ENCODE data around the gene FAT1. TPM values are rescaled to one million over a fixed set of nuclear protein-coding genes. Genes with fewer than 3 reads are reported as not detected.

Gene FAT1
- polyA plus RNA-seq, 1 experiment, result 489 TPM

DNA sequence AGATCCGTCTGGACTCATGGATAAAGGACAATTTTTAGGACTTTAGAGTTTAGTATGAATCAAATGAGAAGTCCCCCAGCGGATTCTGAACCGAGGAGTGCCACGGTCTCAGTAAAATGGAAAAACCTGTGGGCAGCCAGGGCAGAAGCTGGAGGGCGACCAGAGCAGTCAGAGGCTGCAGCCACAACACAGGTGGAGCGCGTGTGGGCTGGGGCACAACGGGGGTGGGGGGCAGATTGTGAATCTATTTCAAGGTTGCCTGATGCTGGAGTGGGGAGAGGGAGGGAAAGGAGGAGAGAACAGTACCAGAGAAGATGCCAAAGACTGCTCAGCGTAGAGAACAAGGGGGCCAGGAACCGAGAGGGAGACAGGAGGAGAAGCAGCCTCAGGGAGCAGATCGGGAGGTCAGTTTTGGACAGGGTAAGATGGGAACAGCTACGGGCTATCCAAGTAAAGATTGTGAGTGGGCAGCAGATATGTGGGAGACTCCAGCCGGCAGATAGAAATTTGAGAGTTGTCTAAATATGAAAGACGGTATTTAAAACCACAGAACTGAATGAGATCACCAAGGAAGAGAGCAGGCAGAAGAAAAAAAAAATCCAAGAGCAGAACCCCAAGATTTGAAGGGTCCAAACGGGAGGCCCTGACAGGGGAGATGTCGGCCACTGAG, 9.5 kb downstream of the FAT1 start:
- CTCF ChIA-PET, result no interaction called here
- DNase-seq (ENCODE audit: low read depth), result no peak
- Histone ChIP-seq H3K27me3 (ENCODE audit: control insufficient read depth, insufficient read depth, low read length) (no peaks in the 10 kb centered on the region), H3K36me3 (ENCODE audit: control insufficient read depth, insufficient read depth, low read length) (no peaks in the 10 kb centered on the region), H3K4me3 (ENCODE audit: low read depth, low read length) (no peak overlapping the region)
- POLR2A ChIA-PET, result no interaction called here
- TF ChIP-seq, protein P1, sequence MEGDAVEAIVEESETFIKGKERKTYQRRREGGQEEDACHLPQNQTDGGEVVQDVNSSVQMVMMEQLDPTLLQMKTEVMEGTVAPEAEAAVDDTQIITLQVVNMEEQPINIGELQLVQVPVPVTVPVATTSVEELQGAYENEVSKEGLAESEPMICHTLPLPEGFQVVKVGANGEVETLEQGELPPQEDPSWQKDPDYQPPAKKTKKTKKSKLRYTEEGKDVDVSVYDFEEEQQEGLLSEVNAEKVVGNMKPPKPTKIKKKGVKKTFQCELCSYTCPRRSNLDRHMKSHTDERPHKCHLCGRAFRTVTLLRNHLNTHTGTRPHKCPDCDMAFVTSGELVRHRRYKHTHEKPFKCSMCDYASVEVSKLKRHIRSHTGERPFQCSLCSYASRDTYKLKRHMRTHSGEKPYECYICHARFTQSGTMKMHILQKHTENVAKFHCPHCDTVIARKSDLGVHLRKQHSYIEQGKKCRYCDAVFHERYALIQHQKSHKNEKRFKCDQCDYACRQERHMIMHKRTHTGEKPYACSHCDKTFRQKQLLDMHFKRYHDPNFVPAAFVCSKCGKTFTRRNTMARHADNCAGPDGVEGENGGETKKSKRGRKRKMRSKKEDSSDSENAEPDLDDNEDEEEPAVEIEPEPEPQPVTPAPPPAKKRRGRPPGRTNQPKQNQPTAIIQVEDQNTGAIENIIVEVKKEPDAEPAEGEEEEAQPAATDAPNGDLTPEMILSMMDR (IDR thresholded peaks at IDR 0.05; ENCODE audit: insufficient read depth, low read depth, low read length), result no peak

DNA sequence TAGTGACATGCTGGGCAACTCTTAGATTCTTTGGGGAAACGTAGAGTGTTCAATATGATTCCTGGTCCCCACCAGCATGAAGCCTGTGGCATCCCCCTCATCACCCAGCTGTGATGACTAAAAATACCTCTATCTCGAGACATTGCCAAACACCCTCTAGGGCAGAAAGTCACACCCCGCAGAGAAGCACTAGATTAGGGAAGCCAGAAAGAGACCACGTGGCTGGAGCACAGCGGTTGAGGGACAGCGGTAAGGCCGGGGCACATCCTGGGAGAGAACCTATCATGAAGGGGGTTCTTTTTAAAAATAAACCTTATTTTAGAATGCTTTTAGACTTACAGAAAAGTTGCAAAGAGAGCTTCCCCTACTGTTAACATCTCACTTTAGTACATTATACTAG, 11.0 kb downstream of the FAT1 start:
- ChIA-PET CTCF (no interaction called here), POLR2A (no interaction called here)
- no peak for DNase-seq (ENCODE audit: low read depth)
- Histone ChIP-seq H3K4me3 (ENCODE audit: low read depth, low read length) (no peak overlapping the region), H3K27me3 (ENCODE audit: control insufficient read depth, insufficient read depth, low read length) (no peaks in the 10 kb centered on the region), H3K36me3 (ENCODE audit: control insufficient read depth, insufficient read depth, low read length) (peaks cover 12% of the 10 kb centered on the region)
- TF ChIP-seq, protein P1 (IDR thresholded peaks at IDR 0.05; ENCODE audit: insufficient read depth, low read depth, low read length), result no peak

DNA sequence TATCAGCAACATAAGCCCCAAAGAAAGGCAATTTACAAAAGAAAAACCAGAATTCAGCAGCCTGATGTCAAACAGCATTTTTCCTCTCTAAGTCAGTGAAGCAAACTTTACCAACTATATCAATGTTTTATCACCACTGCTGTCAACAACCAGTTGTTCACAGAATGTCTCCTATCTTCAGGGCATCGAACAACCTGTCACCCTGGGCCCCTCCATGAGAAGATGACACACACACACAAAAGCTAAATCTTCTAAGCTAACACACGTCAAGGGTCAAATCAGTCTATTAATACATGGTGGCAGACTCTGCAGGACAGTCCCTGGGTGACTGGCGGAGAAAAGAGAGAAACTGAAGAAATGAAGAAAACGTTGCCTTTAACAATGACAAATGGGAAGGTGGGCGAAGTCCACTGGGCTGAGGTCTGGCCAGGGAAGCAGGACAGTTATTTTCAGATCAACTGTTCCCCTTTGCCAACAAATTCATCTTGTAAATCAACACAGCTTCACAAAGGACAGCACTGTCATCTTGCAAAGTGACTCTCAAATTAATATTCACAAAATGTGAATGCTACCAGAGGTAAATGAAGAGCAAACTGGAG, 13.0 kb downstream of the FAT1 start:
- Histone ChIP-seq H3K4me3 (ENCODE audit: low read depth, low read length) (no peak overlapping the region), H3K27me3 (ENCODE audit: control insufficient read depth, insufficient read depth, low read length) (no peaks in the 10 kb centered on the region), H3K36me3 (ENCODE audit: control insufficient read depth, insufficient read depth, low read length) (peaks cover 22% of the 10 kb centered on the region)
- DNase-seq (ENCODE audit: low read depth), result no peak
- TF ChIP-seq, protein P1 (IDR thresholded peaks at IDR 0.05; ENCODE audit: insufficient read depth, low read depth, low read length), result no peak
- POLR2A ChIA-PET, result no interaction called here
- CTCF ChIA-PET, result interaction anchor here (1.5 kb wide), 1 partner anchor 9 kb away, joined by 4 read pairs; no protein-coding TSS in a partner anchor

DNA sequence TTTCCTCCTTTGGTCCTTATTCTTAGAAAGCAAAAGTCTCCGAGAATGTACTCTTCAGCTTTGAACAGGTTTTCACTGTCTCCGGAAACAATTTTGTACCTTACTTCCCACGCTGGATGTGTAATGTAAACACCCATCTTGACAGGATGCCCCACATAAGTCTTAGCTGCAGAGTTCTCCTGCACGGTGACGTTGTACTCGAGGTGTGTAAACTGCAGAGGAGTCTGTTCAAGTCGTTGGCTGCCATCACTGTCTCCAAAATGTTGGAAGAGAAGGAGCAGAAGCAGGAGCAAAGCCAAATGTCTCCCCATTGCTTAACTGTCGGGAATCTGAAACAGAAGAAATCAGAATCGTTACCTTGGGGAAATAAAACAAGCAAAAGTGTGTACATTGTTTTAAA, 14.1 kb downstream of the FAT1 start:
- H3K27me3 ChIP-seq (ENCODE audit: control insufficient read depth, insufficient read depth, low read length), result no peaks in the 10 kb centered on the region
- no peak overlapping the region for H3K4me3 ChIP-seq (ENCODE audit: low read depth, low read length)
- peaks cover 26% of the 10 kb centered on the region for H3K36me3 ChIP-seq (ENCODE audit: control insufficient read depth, insufficient read depth, low read length)
- TF ChIP-seq, protein P1 (IDR thresholded peaks at IDR 0.05; ENCODE audit: insufficient read depth, low read depth, low read length), result no peak
- ChIA-PET CTCF (interaction anchor here (1.2 to 1.5 kb wide), 2 partner anchors 8 to 16 kb away, joined by 3 to 4 read pairs; no protein-coding TSS in a partner anchor), POLR2A (no interaction called here)
- DNase-seq (ENCODE audit: low read depth), result no peak

DNA sequence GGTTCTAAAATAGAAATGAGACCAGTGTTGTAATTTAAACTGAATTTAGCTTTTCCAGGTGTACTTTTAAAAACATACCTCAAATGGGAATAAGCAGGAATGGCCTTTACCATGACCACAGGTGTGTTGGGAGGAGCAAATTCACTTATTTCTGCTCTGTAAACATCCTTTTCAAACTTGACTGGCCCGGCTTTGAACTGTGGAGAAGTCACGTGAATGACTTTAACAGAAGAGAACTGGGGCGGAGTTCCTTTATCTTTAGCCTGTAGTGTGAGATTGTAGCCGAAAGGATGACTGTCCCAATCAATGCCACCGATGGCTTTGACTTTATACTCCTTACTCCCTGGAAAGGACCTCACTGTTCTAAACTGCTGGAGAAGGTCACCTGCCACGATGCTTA, 15.1 kb downstream of the FAT1 start:
- no peak overlapping the region for H3K4me3 ChIP-seq (ENCODE audit: low read depth, low read length)
- peaks cover 26% of the 10 kb centered on the region for H3K36me3 ChIP-seq (ENCODE audit: control insufficient read depth, insufficient read depth, low read length)
- POLR2A ChIA-PET, result no interaction called here
- DNase-seq (ENCODE audit: low read depth), result no peak
- TF ChIP-seq, protein P1 (IDR thresholded peaks at IDR 0.05; ENCODE audit: insufficient read depth, low read depth, low read length), result no peak
- H3K27me3 ChIP-seq (ENCODE audit: control insufficient read depth, insufficient read depth, low read length), result no peaks in the 10 kb centered on the region
- CTCF ChIA-PET, result no interaction called here

All from BJ (cell line).